SKM-1 treated with dmso at 0.1 percent for 144 hours (cell line): ENCODE data around the gene HNF4A.
A peak's percentile ranks its signal among the peaks of the same experiment; 100 is the strongest.

Source experiments
- DNase-seq: peaks from one replicate; lab custom pipeline; 2025; ENCODE audit not compliant: unreplicated experiment; lab: John Stamatoyannopoulos, UW

The HNF4A gene

GRCh38 chr20:44423480-44423879 is 68.0 kb downstream of the HNF4A start:
- DNase-seq: no peak

- DNase-seq: no peak
Measured at GRCh38 chr20:44424039-44424495, 68.6 kb downstream of the HNF4A start.

- DNase-seq: no peak
Measured at GRCh38 chr20:44425923-44426322, 70.4 kb downstream of the HNF4A start.

- DNase-seq: no peak
Measured at GRCh38 chr20:44426879-44427790, 71.6 kb downstream of the HNF4A start.

- DNase-seq: no peak
Measured at GRCh38 chr20:44427804-44428173, 72.3 kb downstream of the HNF4A start.

- DNase-seq: no peak
Measured at GRCh38 chr20:44428174-44429016, 72.9 kb downstream of the HNF4A start.

- no peak for DNase-seq
Measured at GRCh38 chr20:44429017-44429339, 73.5 kb downstream of the HNF4A start.

- DNase-seq: no peak
Measured at GRCh38 chr20:44429419-44430269, 74.1 kb downstream of the HNF4A start.

GRCh38 chr20:44430270-44431065 is 75.0 kb downstream of the HNF4A start:
- DNase-seq: no peak

GRCh38 chr20:44431118-44431501 is 75.6 kb downstream of the HNF4A start:
- no peak for DNase-seq

- no peak for DNase-seq
Measured at GRCh38 chr20:44431502-44432234, 76.2 kb downstream of the HNF4A start.

GRCh38 chr20:44432618-44433577 is 77.4 kb downstream of the HNF4A start:
- DNase-seq: no peak

- no peak for DNase-seq
Measured at GRCh38 chr20:44433751-44434538, 78.4 kb downstream of the HNF4A start.

- peak; percentile 66 for DNase-seq
Measured at GRCh38 chr20:44435630-44436335, 80.3 kb downstream of the HNF4A start.

- DNase-seq: no peak
Measured at GRCh38 chr20:44436393-44436792, 80.9 kb downstream of the HNF4A start.

- DNase-seq: no peak
Measured at GRCh38 chr20:44437497-44437896, 82.0 kb downstream of the HNF4A start.

- no peak for DNase-seq
Measured at GRCh38 chr20:44438782-44439181, 83.3 kb downstream of the HNF4A start.
